ENCODE results near the gene THOP1.
A peak's percentile ranks its signal among the peaks of the same experiment; 100 is the strongest.

Gene THOP1

DNA sequence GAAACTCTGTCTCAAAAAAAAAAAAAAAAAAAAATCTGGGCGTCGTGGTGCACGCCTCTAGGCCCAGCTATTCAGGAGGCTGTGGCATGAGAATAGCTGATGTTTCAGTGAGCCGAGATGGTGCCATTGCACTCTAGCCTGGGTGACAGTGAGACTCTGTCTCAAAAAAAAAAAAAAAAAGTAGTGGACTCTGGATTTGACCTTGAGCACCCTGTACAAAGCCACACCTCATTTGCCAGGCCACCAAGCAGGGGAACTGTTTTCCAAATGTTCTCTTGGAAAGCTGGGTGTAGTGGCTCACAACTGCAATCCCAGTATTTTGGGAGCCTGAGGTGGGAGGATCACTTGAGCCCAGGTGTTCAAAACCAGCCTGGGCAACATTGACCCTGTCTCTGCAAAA is 52.1 kb downstream of the THOP1 start:
- Histone ChIP-seq H3K4me1 (no peaks in the 10 kb centered on the region), H3K36me3 (no peaks in the 10 kb centered on the region), H3K4me3 (ENCODE audit: low read depth, low read length) (no peak overlapping the region), H3K27me3 (no peaks in the 10 kb centered on the region), H3K9me3 (peaks cover 16% of the 10 kb centered on the region)
- no peak for DNase-seq
- TF ChIP-seq CTCF (IDR thresholded peaks at IDR 0.05; ENCODE audit: low read depth, low read length) = no peak

DNA sequence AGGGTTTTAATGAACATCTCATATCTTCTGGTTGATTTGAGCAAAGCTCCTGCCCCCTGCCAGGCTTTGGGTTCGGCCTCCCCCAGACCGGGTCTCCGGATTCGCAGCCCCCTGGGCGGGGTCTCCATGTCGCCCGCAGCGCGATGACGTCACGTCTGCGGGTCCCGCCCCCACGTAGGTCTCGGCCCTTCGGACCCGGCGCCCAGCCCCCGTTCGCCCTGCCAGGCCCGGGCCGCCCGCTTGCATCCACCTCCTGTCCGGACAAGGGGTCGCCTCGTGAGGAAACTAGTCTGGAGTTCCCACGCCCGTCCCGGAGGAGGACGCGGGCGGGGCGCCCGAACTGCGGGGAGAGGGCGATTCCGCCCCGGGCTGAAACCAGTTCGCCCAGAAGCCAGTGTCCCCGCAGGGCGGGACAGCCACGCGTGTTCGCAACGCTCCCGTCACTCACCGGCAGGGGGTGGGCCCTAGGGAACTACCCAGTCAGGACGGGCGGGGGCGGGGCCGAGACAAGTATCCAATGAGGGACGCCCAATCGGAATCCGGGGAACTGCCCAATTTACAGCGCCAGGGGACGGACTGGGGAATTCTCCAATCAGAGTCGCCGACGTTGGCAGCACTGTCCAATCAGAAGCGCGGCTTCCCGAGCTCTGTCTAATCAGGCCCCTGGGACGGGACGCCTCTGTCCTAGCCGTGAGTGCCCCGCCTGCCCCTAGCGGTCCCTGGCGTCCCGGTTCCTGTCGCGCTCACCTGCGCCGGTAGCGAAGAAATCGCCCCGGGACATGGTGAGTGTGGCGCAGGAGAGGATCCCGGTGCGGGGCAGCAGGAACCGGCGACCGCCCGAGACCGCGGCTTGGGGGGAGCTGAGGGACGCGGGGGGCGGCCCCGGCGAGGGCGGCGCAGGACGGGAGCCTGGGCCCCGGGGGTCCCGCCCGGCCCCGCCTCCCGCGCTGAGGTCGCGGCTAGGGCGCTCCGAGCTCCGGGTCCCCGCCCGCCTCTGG is 55.8 kb downstream of the THOP1 start, which contains the start of gene ZNF555:
ZNF555 (plus strand) TSS at position 682 of the 998 bp plus-strand sequence; CDS start at position 780, 98 bp downstream.
- Histone ChIP-seq H3K36me3 (peaks cover 3% of the 10 kb centered on the region; the same call in 1 of the 2 replicates), H3K4me3 (ENCODE audit: low read depth, low read length) (peak within 1 kb of the TSS; percentile 77), H3K27me3 (no peaks in the 10 kb centered on the region), H3K9me3 (no peaks in the 10 kb centered on the region; the same call in none of the 2 replicates), H3K4me1 (no peaks in the 10 kb centered on the region)
- peak; percentile 98 for DNase-seq
- peak; percentile 46 for TF ChIP-seq CTCF (IDR thresholded peaks at IDR 0.05; ENCODE audit: low read depth, low read length)

GRCh38 chr19:2841855-2842574 is 56.7 kb downstream of the THOP1 start:
- DNase-seq = no peak
- Histone ChIP-seq H3K27me3 (no peaks in the 10 kb centered on the region), H3K36me3 (peaks cover 3% of the 10 kb centered on the region; the same call in 1 of the 2 replicates), H3K9me3 (no peaks in the 10 kb centered on the region; the same call in none of the 2 replicates), H3K4me1 (no peaks in the 10 kb centered on the region), H3K4me3 (ENCODE audit: low read depth, low read length) (peak overlapping the region; percentile 77)
- TF ChIP-seq CTCF (IDR thresholded peaks at IDR 0.05; ENCODE audit: low read depth, low read length) = no peak

DNA sequence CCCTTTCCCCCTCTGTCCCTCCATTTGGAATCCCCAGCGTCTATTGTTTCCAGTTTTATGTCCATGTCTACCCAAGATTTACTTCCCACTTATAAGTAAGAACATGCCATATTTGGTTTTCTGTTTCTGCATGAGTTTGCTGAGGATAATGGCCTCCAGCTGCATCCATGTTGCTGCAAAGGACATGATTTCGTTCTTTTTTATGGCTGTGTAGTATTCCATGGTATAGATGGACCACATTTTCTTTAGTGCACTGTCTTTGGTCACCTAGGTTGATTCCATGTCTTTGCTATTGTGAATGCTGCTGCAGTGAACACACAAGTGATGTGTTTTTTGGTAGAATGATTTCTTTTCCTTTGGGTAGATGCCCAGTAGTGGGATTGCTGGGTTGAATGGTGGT is 59.8 kb downstream of the THOP1 start:
- H3K4me1 ChIP-seq = no peaks in the 10 kb centered on the region
- no peaks in the 10 kb centered on the region for H3K27me3 ChIP-seq
- peaks cover 3% of the 10 kb centered on the region for H3K9me3 ChIP-seq
- H3K4me3 ChIP-seq (ENCODE audit: low read depth, low read length) = no peak overlapping the region
- peaks cover 3% of the 10 kb centered on the region; the same call in 1 of the 2 replicates for H3K36me3 ChIP-seq
- TF ChIP-seq CTCF (IDR thresholded peaks at IDR 0.05; ENCODE audit: low read depth, low read length) = no peak
- DNase-seq = no peak

DNA sequence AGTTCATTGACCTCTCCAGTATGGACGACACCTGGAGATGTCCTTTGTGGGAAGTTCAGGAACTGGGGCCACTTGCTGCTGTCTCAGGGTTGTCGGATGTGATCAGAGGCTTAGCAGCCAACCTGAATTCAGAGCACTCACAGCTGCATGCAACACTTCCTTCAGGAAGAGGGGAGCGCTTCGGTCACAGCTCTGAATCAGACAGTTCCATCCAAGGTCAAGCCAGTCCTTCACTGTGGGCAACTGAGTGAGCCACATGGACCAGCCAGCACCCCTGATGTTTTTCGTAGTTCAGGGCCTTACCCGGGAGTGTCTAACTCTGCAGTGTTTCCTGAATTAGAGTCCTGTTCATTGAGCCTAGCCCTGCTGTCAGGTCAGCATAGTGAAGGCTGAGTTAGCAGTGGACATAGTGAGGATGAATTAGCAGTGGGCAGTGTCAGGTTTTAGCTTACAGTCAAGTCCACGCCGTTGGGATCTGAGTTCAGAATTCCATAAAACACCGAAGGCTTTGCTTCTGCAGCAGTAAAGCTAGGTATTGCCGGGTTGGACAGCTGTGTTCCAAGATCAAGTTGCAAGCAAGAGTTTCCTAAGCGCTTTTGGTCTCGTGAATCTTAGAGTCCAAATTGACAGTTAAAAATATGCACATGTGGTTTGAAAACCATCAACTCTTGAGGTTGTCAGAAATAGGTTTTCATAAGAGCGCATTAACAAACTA is 61.0 kb downstream of the THOP1 start:
- H3K4me1 ChIP-seq = no peaks in the 10 kb centered on the region
- peaks cover 9% of the 10 kb centered on the region for H3K36me3 ChIP-seq
- H3K27me3 ChIP-seq = no peaks in the 10 kb centered on the region
- H3K9me3 ChIP-seq = peaks cover 3% of the 10 kb centered on the region
- no peak overlapping the region for H3K4me3 ChIP-seq (ENCODE audit: low read depth, low read length)
- no peak for DNase-seq
- TF ChIP-seq CTCF (IDR thresholded peaks at IDR 0.05; ENCODE audit: low read depth, low read length) = no peak

All from BE2C (cell line).